GM19452 (cell line): ENCODE results near the gene IL17RE.
"Not testable (repeated sequence)": the region's sequence is repeated elsewhere in the genome, so short reads cannot be mapped to it uniquely, and the experiment has no call there.

ENCODE experiments used
- ATAC-seq: cut with Tn5 transposase; IDR thresholded peaks from one replicate; pipeline ENCODE4 v1.9.1; 2021; ENCODE audit not compliant: unreplicated experiment

The IL17RE gene, protein sequence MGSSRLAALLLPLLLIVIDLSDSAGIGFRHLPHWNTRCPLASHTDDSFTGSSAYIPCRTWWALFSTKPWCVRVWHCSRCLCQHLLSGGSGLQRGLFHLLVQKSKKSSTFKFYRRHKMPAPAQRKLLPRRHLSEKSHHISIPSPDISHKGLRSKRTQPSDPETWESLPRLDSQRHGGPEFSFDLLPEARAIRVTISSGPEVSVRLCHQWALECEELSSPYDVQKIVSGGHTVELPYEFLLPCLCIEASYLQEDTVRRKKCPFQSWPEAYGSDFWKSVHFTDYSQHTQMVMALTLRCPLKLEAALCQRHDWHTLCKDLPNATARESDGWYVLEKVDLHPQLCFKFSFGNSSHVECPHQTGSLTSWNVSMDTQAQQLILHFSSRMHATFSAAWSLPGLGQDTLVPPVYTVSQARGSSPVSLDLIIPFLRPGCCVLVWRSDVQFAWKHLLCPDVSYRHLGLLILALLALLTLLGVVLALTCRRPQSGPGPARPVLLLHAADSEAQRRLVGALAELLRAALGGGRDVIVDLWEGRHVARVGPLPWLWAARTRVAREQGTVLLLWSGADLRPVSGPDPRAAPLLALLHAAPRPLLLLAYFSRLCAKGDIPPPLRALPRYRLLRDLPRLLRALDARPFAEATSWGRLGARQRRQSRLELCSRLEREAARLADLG

DNA sequence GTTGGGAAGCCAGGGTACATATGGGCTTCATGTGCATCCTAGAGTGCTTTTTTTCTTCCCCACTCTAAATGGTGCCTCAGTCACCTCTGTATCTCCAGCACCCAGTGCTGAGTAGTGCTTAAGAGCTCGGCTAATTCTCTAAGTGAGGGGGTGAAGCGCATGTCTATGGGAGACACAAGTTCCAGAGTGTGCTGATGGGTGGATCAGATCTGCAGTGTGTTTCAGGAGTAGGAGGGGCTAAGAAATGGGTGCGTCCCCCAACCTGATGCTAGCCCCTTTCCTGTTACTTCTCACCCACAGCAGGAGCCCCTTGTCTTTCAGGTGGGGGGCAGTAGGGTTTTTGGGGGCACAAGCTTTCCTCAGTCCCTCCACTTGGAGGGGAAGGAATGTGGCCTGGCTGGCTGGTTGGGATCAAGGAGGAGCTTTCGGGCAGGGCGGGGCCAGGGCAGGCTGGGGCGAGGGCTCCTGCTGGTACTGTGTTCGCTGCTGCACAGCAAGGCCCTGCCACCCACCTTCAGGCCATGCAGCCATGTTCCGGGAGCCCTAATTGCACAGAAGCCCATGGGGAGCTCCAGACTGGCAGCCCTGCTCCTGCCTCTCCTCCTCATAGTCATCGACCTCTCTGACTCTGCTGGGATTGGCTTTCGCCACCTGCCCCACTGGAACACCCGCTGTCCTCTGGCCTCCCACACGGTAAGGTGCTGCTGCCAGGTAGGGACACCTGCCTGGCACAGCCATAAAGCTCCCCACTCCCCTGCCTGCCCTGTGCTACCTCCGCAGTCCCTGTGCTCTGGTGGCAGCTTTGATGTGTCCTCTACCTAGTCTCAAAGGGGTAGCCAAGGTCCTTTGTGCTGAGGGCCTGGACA lies at the start of gene IL17RE:
IL17RE (plus strand) TSS at position 477 of the 866 bp plus-strand sequence; CDS start at position 562, 85 bp downstream.
- no peak for ATAC-seq

DNA sequence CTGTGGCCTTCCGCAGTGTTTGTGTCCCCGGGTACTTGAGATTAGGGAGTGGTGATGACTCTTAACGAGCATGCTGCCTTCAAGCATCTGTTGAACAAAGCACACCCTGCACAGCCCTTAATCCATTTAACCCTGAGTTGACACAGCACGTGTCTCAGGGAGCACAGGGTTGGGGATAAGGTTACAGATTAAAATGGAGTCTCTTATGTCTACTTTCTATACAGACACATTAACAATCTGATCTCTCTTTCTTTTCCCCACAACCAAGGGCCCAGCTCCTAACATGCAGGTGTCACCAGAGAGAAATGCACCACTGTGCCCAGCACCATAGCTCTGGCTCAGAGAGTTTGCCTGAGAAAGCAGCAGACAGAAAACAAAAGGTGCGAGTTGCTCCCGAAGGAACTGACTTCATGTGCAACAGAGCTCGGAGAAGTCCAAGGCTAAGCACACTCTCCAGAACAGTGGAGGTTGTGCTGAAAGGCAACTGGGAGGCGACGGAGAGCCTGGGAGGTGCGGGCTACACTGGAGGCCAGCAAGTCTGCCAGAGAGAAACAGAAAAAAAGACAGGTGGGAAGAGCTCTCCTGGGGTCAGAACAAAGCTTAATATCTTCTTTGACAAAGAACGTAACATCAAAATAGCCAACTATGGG lies 48.2 kb upstream of the IL17RE start:
- ATAC-seq: not testable (repeated sequence)

DNA sequence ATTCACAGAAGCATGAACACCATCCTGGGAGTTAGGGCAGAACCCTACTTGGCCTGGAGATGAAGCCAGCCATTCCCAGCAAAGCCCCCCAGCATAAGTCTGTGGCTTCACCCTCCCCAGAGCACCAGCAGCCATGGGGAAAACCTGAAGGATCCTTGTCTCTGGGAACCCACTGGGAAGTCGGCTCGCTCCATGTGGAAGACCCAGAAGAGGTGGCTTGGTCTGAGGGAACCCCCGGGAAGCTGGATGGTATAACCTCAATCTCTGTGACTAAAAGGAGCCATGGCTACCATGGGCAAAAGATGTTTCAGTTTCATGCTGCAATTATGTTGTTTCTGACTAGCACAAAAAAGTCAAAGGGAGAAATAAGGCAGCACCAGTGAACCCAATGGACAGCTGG lies 47.1 kb upstream of the IL17RE start:
- ATAC-seq: no peak

DNA sequence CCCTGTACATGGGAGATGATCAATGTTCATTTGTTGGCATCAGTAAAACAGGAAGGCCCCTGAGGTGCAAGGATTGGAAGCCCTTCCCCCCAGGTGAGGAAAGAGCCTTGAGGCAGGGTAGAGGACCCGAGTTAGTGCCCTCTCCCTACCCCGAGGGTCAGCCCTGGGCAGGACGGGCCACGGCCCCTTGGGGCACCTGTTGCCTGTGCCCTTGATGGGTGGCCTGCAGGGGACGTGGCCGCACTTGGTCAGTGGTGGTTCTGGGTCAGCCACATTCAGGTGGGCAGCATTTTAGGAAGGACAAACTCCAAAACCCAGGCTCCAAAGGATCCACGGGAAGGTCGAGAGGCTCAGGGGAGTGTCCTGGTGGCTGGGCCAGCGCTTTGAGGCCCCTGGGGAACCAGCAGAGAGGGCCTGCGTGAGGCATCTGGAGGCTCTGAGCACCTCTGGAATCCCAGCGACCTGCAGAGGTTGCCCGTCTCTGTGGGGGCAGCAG lies 43.1 kb upstream of the IL17RE start:
- ATAC-seq: no peak

DNA sequence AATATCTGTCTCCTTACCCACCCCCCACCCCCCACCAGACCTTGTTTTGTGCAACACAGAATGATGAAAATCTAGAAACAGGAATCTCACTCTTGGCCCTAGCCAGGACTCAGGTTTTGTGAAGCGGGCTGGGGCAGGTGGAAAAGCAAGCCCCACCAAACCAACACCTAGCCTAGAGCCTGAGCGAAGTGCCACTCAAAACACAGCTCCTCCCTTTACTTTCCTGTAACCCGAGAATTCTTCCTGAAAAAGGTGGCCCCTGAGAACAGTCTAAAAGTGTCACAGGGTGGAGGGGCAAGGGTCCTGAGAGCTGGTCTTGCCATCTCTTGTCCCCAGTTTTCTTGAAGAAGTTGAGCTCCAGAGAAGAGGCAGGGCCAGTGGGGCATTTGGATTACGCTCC lies 41.4 kb upstream of the IL17RE start:
- ATAC-seq: no peak

DNA sequence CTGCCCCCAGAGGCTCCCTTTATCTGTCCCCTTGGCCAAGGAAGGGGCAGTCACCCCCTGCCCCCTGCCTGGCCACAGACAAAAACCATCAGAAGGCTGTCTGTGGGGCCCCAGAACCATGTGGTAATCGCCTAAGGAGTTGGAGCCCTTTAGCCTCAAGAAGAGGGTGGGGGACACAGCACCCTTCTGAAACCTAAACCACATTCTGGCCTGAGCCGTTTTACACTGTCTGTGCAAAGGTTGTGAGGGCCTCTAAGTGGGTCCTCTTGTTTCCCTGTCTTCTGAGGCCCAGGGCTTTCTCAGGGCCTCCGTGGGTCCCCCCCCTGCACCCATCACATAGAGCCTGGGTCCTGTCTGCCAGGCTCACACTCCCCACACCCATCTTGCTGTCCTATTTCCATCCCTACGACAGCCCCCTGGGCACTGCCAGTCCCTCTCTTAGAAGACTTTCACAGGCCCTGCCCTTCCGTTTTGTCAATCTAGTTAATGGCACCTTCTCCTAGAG lies 41.0 kb upstream of the IL17RE start:
- no peak for ATAC-seq

DNA sequence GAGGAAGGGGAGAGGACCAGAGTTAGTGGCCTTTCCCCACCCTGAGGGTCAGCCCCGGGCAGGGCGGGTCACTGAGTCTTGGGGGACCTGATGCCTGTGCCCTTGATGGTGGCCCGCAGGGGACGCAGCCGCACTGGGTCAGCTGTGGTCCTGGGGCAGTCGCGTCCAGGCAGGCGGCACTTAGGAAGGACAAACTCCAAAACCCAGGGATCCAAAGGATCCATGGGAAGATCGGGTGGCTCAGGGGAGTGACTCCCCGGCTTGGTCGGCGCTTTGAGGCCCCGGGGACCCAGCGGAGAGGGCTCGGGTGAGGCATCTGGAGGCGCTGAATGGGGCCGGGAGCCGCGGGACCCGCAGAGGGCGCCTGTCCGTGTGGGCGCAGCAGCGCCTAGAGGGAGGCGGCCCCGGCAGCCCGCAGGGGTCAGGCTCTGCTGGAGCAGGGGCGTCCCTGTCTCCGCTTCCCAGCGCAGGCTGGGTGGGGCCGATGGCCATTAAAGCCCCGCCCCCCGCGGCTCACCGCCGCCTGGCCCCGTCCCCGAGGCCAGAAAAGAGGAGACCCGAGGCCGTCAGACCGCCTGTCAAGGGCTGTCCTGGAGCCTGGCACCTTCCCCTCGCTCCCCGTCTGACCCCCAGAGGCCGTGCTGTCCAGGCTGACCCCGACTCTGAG lies 40.1 kb upstream of the IL17RE start:
- ATAC-seq: no peak

DNA sequence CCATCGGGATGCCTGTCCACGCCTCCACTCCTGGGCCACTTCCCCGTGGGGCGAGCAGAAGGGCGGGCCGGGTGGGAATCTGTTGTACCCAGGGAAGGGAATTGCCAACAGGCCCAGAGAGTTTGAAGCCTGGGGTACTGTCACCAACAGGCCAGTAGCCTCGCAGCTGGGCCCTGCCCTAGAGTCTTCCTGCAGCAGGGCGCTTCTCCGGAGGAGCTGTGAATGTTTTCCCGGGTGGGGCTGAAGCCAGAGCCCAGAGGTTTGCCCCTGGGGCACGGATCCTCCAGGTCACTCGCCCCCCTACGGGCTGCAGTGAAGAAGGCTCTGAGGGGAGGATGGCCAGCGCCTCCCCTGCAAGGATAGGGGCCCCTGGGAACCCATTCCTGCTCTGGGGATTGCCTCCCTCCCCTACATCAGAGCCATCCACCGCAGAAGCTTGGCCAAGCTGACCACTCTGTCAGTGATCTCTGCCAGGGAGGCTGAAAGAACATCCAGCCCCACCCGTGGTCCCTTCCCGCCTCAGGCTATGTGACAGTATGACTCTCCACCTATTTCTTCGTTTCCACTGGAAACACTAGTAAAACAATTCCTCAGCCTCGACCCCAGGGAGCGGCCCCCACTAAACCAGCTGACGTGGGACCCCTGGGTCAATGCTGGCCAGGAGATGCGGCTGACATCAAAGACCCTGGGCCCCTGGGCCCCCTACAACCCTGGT lies 39.4 kb upstream of the IL17RE start:
- ATAC-seq: no peak

DNA sequence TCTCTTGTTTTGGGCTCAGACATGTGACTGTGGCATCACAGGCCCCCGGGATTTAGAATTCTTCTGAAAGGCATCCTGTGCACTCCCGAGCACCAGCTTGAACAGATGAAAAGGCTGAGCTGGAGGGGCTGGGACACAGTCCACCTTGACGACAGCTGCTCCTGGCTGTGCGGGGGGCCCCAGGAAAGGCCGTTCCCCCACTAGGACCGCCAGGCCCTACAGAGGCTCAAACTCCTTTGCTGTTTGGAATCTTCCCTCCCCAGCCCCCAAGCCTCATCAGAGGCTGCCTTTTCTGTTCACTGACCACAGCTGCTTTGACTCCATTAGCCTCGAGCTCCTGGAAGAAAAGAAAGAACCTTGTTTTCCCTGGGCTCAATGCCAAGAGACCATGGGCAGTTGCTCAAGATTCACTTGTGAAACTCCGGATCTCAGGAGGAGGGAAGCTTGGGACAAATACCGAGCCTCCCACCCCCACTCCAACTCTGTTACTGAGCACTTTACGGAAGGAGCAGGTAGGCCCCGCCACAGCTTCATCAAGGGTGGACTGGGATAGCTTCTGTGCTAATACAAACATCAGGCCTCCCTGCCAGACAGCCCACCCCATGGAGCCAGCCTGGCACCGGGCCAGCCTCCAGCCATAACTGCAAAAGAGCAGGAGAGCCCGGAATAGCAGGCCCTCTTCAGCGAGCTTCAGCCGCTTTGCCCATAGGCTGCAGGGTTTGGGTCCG lies 38.3 kb upstream of the IL17RE start:
- no peak for ATAC-seq

DNA sequence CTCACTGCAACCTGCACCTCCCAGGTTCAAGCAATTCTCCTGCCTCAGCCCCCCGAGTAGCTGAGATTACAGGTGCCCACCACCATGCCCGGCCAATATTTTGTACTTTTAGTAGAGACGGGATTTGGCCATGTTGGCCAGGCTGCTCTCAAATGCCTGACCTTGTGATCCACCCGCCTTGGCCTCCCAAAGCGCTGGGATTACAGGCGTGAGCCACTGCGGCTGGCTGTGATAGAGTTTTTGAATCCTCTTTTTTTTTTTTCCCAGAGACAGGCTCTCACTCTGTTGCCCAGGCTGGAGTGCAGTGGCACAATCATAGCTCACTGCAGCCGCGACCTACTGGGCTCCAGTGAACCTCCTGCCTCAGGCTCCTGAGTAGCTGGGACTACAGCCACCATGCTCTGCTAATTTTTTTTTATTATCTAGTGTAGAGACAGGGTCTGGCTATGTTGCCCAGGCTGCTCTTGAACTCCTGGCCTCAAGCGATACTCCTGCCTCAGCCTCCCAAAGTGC lies 37.5 kb upstream of the IL17RE start:
- ATAC-seq: not testable (repeated sequence)

DNA sequence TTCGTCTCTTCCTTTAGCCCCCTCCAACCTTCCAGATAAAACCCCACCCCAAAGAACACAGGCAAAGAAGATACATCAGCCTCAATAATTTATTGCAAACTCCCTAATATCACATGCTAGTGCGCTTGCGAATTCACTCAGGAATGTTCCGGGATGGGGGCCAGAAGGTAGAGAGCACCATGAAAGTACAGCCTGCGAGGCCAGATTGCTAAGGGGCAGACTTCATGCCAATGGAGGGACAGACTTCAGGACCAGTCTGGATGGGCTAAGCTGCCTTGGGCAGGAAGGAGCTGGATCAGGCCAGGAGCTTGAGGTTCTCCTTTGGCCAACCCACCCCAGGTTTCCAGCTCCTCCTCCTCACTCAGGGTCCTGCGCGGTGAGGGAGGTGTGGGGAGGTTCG lies 36.0 kb upstream of the IL17RE start:
- ATAC-seq: no peak

DNA sequence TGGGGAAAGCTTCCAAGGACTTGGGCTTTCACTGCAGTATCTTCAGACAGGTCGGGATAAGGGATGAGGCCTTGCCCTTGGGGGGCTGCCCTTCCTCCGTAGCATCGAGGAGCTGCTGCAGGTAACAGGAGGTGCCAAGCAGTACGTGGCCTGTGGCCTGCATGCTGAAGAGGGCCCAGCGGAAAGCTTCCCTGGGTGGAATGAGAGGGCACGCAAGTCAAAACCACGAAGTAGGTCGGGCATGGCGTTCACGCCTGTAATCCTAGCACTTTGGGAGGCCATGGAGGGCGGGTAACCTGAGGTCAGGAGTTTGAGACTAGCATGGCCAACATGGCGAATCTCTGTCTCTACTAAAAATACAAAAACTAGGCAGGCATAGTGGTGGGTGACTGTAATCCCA lies 35.5 kb upstream of the IL17RE start:
- no peak for ATAC-seq

DNA sequence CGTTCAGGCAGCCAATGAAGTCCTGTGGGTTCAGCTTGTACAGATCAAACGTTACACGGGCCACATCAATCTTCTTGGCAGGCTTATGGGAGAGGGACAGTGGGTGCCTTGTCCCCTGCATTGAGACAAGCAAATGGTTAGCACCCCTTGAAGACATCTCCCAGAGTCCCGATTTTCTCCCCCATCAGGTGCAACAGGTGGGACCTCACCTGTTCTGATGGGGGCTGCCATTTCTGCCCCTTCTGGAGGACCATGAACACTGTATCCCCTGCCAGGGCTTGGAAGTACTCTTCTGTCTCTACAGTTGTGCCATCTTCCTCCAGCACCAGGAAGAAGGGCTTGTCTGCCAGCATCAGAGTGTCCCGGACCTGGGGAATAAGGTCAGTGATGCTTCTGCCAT lies 32.7 kb upstream of the IL17RE start:
- no peak for ATAC-seq

DNA sequence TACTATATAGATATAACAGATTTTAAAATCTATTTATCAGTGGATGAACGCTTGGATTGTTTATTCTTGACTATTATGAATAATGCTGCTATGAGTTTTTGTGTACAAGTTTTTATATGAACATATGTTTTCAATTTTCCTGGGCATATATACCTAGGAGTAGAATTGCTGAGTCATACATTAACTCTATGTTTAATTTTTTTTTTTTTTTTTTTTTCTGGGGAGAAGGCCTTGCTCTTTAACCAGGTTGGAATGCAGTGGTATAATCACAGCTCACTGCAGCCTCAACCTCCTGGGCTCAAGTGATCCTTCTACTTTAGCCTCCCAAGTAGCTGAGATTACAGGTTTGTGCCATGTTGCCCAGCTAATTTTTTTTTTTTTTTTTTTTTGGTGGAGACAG lies 31.7 kb upstream of the IL17RE start:
- ATAC-seq: no peak

DNA sequence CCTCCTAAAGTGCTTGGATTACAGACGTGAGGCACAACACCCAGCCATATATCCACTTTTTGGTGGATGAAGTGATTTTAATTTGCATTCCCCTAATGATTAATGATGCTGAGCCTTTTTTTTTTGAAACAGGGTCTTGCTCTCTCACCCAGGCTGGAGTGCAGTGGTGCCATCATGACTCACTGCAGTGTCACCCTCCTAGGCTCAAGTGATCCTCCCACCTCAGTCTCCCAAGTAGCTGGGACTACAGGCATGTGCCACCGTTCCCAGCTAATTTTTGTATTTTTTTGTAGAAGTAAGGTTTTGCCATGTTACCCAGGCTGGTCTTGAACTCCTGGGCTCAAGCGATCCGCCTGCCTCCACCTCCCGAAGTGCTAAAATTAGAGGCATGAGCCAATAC lies 30.6 kb upstream of the IL17RE start:
- not testable (repeated sequence) for ATAC-seq

DNA sequence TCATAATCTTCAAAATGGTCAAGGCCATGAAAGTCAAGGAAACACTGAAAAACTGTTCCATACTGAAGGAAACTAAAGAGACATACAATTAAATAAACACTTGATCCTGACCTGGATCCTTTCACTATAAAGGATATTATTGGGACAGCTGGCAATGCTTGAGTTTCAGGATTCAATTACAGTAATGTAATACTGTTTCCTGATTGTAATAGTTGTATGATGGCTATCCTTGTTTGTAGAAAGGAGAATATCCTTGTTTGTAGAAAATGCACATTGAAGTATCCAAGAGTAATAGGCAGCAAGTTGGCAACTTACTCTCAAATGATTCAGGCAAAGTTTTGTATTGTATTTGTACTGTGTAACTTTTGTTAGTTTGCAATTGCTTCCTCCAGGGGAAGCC lies 27.2 kb upstream of the IL17RE start:
- ATAC-seq: no peak

DNA sequence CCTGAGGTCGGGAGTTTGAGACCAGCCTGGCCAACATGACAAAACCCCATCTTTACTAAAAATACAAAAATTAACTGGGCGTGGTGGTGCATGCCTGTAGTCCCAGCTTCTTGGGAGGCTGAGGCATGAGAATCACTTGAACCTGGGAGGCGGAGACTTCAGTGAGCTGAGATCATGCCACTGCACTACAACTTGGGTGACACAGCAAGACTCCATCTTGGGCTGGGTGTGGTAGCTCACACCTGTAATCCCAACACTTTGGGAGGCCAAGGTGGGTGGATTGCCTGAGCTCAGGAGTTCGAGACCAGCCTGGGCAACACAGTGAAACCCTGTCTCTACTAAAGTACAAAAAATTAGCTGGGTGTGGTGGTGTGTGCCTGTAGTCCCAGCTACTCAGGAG lies 26.4 kb upstream of the IL17RE start:
- not testable (repeated sequence) for ATAC-seq

DNA sequence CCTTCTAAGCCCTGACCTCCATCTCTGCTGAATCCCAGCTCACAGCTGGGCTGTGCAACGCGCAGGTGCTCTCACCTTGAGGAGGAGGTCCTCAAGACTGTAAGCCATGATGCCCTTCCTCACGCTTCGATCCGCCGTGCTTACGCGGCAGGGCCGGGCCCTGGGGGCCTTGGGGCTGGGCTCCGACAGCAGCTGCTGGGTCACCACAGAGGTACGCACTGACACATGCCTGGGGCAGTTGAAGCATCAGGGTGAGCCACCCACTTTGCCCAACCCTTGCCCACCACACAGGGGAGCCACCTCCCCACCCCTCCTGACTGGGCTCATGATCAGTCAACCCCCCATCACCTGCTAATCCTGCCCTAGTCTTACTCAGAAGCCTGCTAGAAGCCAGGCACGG lies 25.7 kb upstream of the IL17RE start:
- ATAC-seq: no peak

DNA sequence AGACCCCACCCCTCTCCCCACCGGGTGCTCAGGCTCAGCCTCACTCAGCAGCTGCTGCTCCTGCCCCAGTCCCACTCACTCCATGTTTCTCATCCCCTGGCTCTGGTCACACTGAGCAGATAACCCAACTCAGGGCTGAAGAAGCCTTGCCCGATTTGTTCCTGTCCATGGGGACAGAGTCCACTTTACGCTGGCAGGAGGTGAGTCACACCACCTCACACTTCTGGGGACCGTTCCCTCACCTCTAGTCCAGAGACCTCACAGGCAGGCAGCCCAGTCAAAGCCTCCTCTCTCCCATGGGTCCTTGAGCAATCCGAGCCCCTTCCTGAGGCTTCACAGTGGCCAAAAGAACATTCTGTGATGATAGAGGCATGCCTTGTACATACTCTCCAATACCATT lies 23.9 kb upstream of the IL17RE start:
- no peak for ATAC-seq
